HG02642 (cell line): Measurements from ENCODE around the gene MROH2A.
"Not testable (repeated sequence)": the region's sequence is repeated elsewhere in the genome, so short reads cannot be mapped to it uniquely, and the experiment has no call there.

Experiments
- ATAC-seq: cut with Tn5 transposase; IDR thresholded peaks from one replicate; pipeline ENCODE4 v1.9.1; 2021; ENCODE audit warnings: mild to moderate bottlenecking; ENCODE audit not compliant: unreplicated experiment, poor library complexity

The MROH2A gene

GRCh38 chr2:233778030-233778429 lies at the start of gene MROH2A:
Gene MROH2A, plus strand, starts transcription at chr2:233778330. Its CDS starts 1,029 bp downstream, at chr2:233779359.
- no peak for ATAC-seq

DNA sequence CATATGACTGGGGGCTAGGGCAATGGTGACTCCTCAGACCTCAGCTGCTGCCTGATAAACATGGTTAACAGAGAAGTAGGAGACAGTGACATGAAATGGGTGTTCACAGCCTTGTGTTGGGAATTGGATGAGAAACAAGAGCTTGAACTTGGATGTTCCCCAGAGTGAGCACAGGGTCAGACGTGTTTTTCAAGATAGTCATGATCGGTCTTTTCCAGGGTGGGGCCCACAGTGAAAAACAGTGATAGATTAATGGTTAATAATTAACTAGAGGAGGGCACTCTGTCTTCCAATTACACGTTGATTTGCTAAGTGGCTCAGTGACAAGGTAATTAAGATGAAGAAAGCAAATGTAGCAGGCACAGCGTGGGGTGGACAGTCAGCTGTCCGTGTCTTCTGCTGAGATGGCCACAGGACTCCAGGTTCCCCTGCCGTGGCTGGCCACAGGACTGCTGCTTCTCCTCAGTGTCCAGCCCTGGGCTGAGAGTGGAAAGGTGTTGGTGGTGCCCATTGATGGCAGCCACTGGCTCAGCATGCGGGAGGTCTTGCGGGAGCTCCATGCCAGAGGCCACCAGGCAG lies 49.3 kb upstream of the MROH2A start, which contains the start of gene UGT1A3:
UGT1A3 (plus strand) TSS at position 320 of the 579 bp plus-strand sequence; CDS start at position 405, 85 bp downstream.
- ATAC-seq: no peak

DNA sequence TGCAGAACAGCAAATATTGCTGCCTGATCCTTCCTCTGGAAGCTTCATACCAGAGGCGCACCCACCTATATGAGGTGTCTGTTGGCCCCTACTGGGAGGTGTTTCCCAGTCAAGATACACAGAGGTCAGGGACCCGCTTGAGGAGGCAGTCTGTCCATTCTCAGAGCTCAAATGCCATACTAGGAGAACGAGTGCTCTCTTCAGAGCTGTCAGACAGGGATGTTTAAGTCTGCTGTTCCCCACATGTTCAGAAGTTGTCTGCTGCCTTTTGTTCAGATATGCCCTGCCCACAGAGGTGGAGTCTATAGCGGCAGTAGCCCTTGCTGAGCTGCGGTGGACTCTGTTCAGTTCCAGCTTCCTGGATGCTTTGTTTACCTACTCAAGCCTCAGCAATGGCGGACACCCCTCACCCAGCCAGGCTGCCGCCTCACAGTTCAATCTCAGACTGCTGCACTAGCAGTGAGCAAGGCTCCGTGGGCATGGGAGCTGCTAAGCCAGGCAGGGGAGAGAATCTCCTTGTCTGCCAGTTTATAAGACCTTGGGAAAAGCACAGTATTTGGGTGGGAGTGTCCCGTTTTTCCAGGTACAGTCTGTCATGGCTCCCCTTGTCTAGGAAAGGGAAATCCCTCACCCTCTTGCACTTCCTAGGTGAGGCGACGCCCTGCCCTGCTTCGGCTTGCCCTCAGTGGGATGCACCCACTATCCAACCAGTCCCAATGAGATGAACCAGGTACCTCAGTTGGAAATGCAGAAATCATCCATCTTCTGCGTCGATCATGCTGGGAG lies 41.1 kb upstream of the MROH2A start:
- not testable (repeated sequence) for ATAC-seq

GRCh38 chr2:233740870-233741269 lies 37.3 kb upstream of the MROH2A start:
- ATAC-seq: no peak

- ATAC-seq: no peak
These were observed 34.5 kb upstream of the MROH2A start for GRCh38 chr2:233743464-233744259.

- ATAC-seq: no peak
These were observed 32.9 kb upstream of the MROH2A start for GRCh38 chr2:233745073-233745755.

DNA sequence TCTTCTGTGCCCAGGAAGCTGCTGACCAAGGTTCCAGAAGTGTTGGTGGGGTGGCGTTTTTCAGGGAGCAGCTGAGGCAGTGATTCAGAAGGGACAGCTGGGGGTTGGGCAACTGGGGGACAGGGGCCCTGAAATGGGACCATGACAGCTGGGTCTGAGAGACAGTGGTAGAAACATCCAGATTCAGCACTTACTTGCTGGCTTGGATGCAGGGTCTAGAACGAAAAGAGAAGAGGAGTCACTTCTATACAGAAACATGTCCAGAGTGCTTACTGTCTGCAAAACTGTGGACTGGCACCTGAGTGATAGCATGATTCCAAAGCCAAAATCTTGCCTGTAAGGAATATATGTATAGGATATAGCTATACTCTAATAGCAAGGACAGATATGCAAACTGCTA lies 32.3 kb upstream of the MROH2A start:
- ATAC-seq: not testable (repeated sequence)

DNA sequence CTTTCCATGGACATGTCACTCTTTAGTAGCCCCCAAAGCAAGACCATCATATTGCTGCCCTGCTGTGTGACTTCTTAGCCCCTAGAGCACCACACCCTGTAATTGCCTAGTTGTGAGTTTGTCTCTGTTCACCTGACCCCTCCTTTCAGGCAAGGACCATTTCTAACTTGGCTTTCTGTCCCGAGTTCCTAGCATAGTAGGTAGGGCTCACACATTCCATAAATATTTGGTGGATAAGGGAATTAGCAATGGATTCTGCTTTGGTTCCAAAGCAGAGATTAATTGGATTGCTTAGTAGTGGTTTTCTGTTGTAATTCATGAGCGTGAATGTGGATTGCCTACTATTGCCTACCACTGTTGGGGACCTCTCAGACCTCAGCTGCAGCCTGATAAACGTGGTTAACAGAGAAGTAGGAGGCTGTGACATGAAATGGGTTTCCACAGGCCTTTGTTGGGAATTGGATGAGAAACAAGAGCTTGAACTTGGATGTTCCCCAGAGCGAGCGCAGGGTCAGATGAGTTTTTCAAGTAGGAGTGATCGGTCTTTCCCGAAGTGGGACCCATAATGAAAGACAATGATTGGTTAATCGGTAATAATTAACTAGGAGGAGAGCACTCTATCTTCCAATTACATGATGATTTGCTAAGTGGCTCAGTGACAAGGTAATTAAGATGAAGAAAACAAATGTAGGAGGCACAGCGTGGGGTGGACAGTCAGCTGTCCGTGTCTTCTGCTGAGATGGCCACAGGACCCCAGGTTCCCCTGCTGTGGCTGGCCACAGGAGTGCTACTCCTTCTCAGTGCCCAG lies 31.5 kb upstream of the MROH2A start:
- no peak for ATAC-seq

DNA sequence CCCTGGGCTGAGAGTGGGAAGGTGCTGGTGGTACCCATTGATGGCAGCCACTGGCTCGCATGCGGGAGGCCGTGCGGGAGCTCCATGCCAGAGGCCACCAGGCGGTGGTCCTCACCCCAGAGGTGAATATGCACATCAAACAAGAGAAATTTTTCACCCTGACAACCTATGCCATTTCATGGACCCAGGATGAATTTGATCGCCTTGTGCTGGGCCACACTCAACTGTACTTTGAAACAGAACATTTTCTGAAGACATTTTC lies 30.9 kb upstream of the MROH2A start:
- no peak for ATAC-seq

- ATAC-seq: not testable (repeated sequence)
These were observed 27.4 kb upstream of the MROH2A start for GRCh38 chr2:233750689-233751088.

- not testable (repeated sequence) for ATAC-seq
These were observed 26.7 kb upstream of the MROH2A start for GRCh38 chr2:233751212-233752009.

DNA sequence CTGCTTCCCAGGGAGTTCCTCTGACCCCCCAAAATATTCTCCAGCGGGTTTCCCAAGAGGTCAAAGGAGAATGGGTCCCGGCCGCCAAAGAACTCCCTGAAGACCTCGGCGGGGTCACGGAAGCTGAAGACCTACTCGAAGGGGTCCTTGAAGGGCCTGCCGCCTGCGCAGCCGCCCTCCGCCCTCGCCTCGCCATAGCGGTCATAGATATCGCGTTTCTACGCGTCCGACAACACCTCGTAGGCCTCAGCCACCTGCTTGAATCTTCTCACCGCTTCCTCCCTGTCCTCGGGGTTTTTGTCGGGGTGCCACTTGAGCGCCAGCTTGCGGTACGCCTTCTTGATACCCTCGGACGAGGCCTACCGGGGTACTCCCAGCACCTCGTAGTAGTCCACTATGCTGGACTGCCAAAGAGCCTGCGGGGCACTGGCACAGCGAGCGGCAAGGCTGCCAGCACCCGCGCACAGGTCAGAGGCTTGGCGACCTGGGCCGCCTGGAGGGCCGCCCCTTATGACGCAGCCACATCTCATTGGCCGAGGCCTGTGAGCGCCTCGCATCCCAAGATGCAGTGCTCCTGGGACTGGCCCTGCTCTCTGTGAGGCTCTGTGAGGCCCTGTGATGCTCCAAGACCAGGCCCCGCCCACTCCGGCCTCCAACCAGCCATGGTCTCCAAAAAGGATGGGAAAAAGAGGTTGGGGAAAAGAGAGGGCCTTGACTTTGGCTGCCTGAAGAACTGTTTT lies 23.1 kb upstream of the MROH2A start:
- ATAC-seq: no peak

DNA sequence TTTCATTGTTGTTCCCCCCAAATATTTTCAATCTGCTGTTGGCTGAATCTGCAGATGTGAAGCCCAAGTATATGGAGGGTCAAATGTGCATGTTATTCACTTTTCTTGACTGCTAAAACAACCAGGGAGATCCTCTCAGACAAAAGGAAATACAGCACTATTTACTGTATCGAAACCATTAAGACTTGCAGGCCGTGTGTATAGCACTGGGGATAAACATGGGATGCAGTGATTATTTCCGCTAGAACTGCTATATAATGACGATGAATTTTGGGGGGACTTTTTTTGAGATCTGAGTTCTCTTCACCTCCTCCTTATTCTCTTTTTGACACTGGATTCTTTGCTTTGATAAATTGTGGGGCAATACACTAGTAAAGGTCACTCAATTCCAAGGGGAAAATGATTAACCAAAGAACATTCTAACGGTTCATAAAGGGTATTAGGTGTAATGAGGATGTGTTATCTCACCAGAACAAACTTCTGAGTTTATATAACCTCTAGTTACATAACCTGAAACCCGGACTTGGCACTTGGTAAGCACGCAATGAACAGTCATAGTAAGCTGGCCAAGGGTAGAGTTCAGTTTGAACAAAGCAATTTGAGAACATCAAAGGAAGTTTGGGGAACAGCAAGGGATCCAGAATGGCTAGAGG lies 21.6 kb upstream of the MROH2A start:
- no peak for ATAC-seq

- no peak for ATAC-seq
These were observed 20.0 kb upstream of the MROH2A start for GRCh38 chr2:233758141-233758540.

DNA sequence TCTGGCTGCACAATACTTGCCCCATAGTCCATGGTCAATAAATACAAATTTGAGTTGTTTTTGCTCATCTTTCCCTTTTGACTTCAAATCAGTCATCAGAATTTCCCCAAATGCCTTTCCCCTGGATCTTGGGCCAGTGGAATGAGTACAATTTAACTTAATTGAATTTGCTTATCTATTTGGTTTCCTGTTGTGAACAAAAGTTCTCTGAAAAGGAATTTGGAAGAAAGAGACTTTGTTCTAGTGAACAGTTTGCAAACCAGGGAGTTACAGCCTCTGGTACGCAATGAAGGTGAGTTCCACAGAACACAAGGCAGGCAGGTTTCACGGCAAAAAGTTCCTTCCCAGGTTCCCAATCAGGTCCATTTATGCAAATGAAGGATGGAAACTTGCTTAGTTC lies 19.3 kb upstream of the MROH2A start:
- no peak for ATAC-seq

- no peak for ATAC-seq
These were observed 18.1 kb upstream of the MROH2A start, which contains the start of gene UGT1A1 for GRCh38 chr2:233760043-233760442. Gene UGT1A1, plus strand, starts transcription at chr2:233760270. Its CDS starts 18 bp downstream, at chr2:233760288.

DNA sequence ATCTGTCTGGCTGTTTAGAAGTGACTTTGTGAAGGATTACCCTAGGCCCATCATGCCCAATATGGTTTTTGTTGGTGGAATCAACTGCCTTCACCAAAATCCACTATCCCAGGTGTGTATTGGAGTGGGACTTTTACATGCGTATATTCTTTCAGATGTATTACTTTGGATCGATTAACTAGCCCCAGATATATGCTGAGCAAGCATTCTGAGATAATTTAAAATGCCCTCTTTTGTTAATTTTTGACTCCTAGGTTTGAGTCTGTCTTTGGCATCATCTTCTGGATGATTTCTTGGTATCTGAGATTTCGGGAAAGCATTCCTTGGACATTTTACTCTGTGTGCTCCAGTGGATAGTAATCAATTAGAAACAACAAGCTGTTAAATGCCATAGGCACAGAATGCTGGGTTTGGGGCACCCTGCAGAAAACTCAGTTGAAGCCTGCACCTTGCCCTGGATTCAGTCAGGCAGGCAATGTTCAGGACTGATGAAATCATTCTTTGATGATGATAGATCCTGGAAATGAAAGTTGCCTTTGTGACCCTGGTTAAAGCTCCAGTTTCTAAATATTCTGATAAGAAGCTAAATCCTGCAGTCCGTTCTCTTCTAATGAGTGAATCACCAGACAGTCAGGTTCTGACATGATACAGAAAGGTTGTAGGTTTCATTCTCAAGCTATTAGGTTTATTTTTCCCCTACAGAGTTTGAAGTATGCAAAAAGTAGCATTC lies 16.9 kb upstream of the MROH2A start:
- no peak for ATAC-seq
